Left colon (tissue), 2 donors: Measurements from ENCODE around the gene LENG1. TPM values are rescaled to one million over a fixed set of nuclear protein-coding genes. Genes with fewer than 3 reads are reported as not detected.
"Not testable (repeated sequence)": the region's sequence is repeated elsewhere in the genome, so short reads cannot be mapped to it uniquely, and the experiment has no call there.

Experiments used
- ATAC-seq: fragments of 200-7000 bp; cut with Tn5 transposase; one replicate; pipeline ENCODE4 v1.9.1; 2020; ENCODE audit warnings: mild to moderate bottlenecking, moderate library complexity
- DNase-seq, 2 donors: peaks; one replicate each; pipeline ENCODE4 v3.0.0-alpha.2; 2020
- intact Hi-C, 2 donors: fragments of 100-400 bp; cut with DNase I in 1 of 2; cut with micrococcal nuclease in 1 of 2; formaldehyde crosslinking; loops; one replicate each; pipeline versions ENCODE4 v1.11.2 to v1.14.0; 2022; cut with DNase I, micrococcal nuclease
- long read RNA-seq: library from polyadenylated mRNA; unstranded; transcript quantifications from one replicate; pipeline ENCODE4 v2.0.0, GENCODE V29; 2021
- total RNA-seq, 2 donors: library from RNA; stranded (reverse); fragmentation: NEBNext Ultra II Directional; extraction: Animal tissue kit (Norgen Biotek cat#: 25700); gene quantifications; one replicate each; pipeline ENCODE4 v1.2.1, GENCODE V29; 2021
- donor health status: DM: no; HTN: no; CAD: no.
- donor health status: DM: yes; HTN: yes; CAD: no.

Gene LENG1
- total RNA-seq: 1 to 10 TPM; 5.3 to 7.3 TPM
- long read RNA-seq, partial matches to known transcripts: 0 of 4 reads
- long read RNA-seq, other reads (novel, unspliced or antisense): 0 of 4 reads

DNA sequence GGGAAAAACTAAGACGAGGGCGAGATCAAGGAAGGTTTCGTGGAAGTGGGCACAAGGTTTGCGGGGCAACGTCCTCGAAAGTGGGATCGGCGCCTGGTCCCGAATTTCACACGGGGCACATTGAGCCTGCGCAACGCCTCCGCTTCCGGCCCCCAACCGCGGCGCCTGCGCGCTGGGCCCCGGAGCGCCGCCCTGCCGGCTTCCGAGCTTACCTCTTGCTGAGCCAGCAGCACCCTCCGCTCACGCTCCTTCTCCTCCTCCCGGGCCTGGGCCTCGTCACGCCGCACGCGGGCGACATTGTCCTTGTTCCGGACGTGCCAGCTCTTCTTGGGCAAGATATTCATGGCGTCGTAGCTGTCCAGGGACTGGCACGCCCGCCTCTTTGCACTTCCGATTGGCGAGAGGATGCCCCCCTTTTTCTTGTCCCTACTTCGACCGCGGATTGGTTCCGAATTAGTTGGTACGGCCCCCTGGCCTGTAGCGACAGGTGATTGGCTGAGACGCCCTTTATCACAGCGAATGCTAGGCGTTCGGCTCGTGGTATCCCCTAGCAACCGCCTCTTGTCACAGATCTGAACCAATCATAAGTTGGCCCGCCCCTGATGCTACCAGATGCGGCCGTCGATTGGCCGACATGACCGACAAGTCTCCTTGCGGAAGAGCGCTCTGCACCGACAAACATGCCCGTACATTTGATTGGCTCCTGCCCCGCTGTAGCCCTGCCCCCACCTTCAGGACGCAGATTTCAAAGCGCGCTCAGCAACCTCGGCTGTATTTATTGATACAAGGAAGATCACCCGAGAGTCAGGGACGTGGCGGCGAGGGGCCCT lies at the start of gene LENG1:
Gene LENG1 (minus strand): TSS at position 370 of the 830 bp plus-strand sequence. CDS start 26 bp downstream, at position 344.
- ATAC-seq (peak; percentile 68), DNase-seq (peak; percentile 99 to 100)
- intact Hi-C loops: no loop called here

GRCh38 chr19:54208784-54209057 lies 49.2 kb upstream of the LENG1 start:
- ATAC-seq (no peak), DNase-seq (no peak)
- intact Hi-C loops: no loop called here

GRCh38 chr19:54207983-54208783 lies 48.7 kb upstream of the LENG1 start:
- intact Hi-C loops: no loop called here
- peak; percentile 37 to 66 for DNase-seq
- no peak for ATAC-seq

DNA sequence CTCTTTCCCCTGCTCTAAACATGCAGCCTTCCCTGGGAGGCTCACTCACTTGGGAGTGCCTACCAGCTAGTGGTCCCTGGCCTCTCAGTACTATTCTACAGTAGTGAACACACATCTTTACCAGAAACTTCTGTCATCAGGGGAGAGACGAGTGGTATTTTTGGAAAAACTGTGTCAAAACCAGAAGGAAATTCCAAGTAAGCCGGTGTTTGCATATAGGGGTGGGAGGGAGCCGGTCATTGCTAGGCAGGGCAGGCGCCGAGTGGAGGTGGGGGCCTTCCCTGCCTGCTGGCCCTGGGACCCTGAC lies 48.1 kb upstream of the LENG1 start:
- DNase-seq (no peak), ATAC-seq (no peak)
- intact Hi-C loops: no loop called here

DNA sequence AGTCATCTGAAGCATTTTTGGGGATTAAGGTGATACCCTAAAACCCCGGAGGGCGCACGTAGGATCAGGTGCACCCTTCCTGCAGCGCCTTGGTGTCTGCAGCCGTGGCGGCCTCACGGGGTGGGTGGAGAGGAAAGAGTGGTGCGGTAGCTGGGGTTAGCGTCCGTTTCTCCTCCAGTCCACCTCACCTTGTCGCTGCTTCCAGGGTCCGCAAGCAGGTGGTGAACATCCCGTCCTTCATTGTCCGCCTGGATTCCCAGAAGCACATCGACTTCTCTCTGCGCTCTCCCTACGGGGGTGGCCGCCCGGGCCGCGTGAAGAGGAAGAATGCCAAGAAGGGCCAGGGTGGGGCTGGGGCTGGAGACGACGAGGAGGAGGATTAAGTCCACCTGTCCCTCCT lies 47.7 kb upstream of the LENG1 start:
- DNase-seq, ATAC-seq, intact Hi-C loops: not testable (repeated sequence)

GRCh38 chr19:54206831-54207177 lies 47.3 kb upstream of the LENG1 start:
- intact Hi-C loops: no loop called here
- DNase-seq: no peak
- ATAC-seq: no peak

- DNase-seq: peak in 1 of 2 donors; percentile 29
- ATAC-seq: no peak
- intact Hi-C loops: no loop called here
Measured at GRCh38 chr19:54206030-54206830, 46.7 kb upstream of the LENG1 start.

DNA sequence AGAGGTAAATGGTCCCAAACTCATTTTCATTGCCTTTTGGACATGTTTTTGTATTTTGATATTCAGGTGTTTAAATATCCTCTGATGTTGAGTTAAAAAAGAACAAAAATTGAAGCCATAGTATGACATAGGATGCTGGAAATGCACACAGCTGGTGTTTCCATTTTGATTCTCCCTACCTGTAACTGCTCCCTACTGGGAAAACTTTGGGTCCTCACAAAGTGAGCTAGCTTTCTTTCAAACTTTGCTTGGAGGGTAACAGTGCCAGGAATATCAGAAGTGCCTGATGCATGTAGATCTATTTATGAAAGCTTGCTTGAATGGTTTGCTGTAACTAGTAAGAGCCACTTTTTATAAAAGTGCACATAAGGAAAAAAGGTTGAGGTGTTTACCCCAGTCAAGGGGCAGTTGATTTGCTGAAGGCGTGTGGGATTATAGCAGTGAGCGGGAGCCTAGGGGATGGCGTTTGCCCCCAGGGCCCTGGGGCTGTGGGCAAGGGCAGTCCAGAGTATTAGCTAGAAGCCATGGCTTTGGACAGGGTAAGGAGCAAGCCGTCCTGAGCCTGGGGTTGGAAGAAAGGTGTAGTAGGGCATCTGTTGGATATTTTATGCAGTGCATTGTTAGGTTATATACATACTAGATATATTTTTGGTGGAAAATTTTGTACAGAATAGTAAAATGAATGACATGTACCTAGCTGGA lies 45.4 kb upstream of the LENG1 start:
- ATAC-seq: no peak

GRCh38 chr19:54203151-54203611 lies 43.7 kb upstream of the LENG1 start:
- intact Hi-C loops: no loop called here
- DNase-seq (peak in 1 of 2 donors; percentile 28), ATAC-seq (peak; percentile 20)

More for the DNA sequence above, 45.4 kb upstream of the LENG1 start:
- no peak for DNase-seq
- intact Hi-C loops: no loop called here

GRCh38 chr19:54201980-54202379 lies 42.5 kb upstream of the LENG1 start:
- ATAC-seq (no peak), DNase-seq (no peak)
- intact Hi-C loops: no loop called here

- no peak for ATAC-seq
- intact Hi-C loops: no loop called here
- no peak for DNase-seq
Measured at GRCh38 chr19:54201172-54201701, 41.7 kb upstream of the LENG1 start.

- no peak for ATAC-seq
- no peak for DNase-seq
- intact Hi-C loops: no loop called here
Measured at GRCh38 chr19:54199401-54199800, 39.9 kb upstream of the LENG1 start.

DNA sequence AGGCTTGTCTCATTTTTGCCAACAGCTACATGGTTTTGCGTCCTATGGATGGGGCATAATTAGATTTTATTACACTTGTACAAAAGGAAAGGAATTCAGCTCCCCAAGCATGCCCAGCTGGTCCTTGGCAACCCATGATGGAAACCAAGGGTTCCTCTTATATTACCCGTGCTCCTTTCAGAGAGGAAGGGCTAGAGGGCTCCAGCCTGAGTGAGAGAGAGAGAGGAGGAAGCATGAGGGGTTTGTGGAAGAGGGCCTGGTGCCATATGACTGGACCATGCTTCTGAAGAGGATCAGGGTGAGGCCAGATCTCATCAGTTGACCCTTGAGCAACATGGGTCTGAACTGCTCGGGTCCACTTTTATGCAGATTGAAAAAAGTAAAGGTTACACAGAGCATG lies 37.6 kb upstream of the LENG1 start:
- intact Hi-C loops: no loop called here
- DNase-seq: no peak
- no peak for ATAC-seq

DNA sequence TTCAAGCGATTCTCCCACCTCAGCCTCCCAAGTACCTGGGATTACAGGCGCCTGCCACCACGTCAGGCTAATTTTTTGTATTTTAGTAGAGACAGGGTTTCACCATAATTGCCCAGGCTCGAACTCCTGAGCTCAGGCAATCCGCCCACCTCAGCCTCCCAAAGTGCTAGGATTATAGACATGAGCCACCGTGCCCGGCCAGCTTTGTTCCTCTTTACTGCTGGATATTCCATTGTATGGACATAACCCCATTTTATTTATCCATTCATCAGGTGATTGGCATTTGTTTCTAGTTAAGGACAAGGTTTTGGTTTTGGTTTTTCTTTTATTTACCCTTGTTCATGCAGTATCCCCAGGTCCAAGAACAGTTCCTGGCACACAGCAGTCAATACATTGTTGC lies 37.0 kb upstream of the LENG1 start:
- ATAC-seq (no peak), DNase-seq (no peak)
- intact Hi-C loops: no loop called here

GRCh38 chr19:54194463-54194862 lies 34.9 kb upstream of the LENG1 start:
- intact Hi-C loops, DNase-seq, ATAC-seq: not testable (repeated sequence)

DNA sequence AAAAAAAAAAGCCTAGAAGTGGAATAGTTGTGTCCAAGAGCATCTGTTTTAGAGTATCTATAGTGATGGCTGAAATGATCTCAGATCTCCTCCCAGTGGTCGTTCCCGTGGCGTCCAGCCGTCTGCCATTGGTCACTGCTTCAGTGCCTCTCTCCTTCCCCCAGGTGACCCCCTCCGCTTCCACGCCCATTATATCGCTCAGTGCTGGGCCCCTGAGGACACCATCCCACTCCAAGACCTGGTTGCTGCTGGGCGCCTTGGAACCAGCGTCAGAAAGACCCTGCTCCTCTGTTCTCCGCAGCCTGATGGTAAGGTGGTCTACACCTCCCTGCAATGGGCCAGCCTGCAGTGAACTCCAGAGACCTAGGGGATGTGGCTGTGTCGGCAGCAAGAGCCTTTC lies 33.5 kb upstream of the LENG1 start:
- intact Hi-C loops: no loop called here
- DNase-seq (no peak), ATAC-seq (no peak)

DNA sequence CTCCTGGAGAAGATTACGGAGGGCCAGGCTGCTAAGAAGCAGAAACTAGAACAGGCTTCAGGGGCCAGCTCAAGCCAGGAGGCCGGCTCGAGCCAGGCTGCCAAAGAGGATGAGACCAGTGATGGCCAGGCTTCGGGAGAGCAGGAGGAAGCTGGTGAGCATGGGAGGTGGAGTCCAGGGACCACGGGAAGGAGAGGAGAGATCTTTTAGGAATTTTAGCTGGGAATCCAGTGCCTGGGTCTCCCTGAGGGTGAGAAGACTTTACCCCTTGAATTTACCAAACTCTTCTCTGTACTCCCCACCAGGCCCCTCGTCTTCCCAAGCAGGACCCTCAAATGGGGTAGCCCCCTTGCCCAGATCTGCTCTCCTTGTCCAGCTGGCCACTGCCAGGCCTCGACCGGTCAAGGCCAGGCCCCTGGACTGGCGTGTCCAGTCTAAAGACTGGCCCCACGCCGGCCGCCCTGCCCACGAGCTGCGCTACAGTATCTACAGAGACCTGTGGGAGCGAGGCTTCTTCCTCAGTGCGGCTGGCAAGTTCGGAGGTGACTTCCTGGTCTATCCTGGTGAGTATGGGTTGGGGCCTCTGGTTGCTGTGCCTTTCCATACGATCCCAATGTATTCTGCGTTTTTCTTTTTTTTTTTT lies 32.4 kb upstream of the LENG1 start:
- intact Hi-C loops: no loop called here
- peak; percentile 34 to 46 for DNase-seq
- no peak for ATAC-seq
